Colon (tissue), 2 donors: Measurements from ENCODE around the gene MINDY4B.
A peak's percentile ranks its signal among the peaks of the same experiment; 100 is the strongest.

ENCODE experiments used
- FAIRE-seq: peaks from 2 replicates; lab custom pipeline; 2012; peaks lifted over from hg19 to GRCh38; lab: Jason Lieb, UNC
- donor health status: control.
- donor health status: control.

MINDY4B gene

GRCh38 chr3:150844484-150844883, 60.8 kb downstream of the MINDY4B start:
- FAIRE-seq, result no peak

- peak; percentile 31 for FAIRE-seq
These were observed 62.0 kb downstream of the MINDY4B start for GRCh38 chr3:150843241-150843640.

- no peak for FAIRE-seq
These were observed 64.3 kb downstream of the MINDY4B start for GRCh38 chr3:150840802-150841515.

- FAIRE-seq, result no peak
These were observed 74.5 kb downstream of the MINDY4B start for GRCh38 chr3:150830745-150831144.

GRCh38 chr3:150830094-150830681, 75.1 kb downstream of the MINDY4B start:
- FAIRE-seq, result no peak

- no peak for FAIRE-seq
These were observed 75.8 kb downstream of the MINDY4B start for GRCh38 chr3:150829408-150829807.

- no peak for FAIRE-seq
These were observed 76.2 kb downstream of the MINDY4B start for GRCh38 chr3:150828997-150829396.

GRCh38 chr3:150828261-150828660, 77.0 kb downstream of the MINDY4B start:
- FAIRE-seq, result no peak

- no peak for FAIRE-seq
These were observed 78.6 kb downstream of the MINDY4B start for GRCh38 chr3:150826466-150827282.

- no peak for FAIRE-seq
These were observed 79.3 kb downstream of the MINDY4B start for GRCh38 chr3:150825916-150826377.

- FAIRE-seq, result no peak
These were observed 79.9 kb downstream of the MINDY4B start for GRCh38 chr3:150825192-150825915.

GRCh38 chr3:150823277-150823676, 82.0 kb downstream of the MINDY4B start:
- no peak for FAIRE-seq

GRCh38 chr3:150822636-150823035, 82.6 kb downstream of the MINDY4B start:
- FAIRE-seq, result no peak
